Epithelial cell of proximal tubule (primary cell): Measurements from ENCODE around the gene DENND2A. TPM values are rescaled to one million over a fixed set of nuclear protein-coding genes. Genes with fewer than 3 reads are reported as not detected.
"Not testable (repeated sequence)": the region's sequence is repeated elsewhere in the genome, so short reads cannot be mapped to it uniquely, and the experiment has no call there.

Source experiments
- DNase-seq: peaks from one replicate; pipeline ENCODE4 v3.0.0-alpha.2; 2011; ENCODE audit warnings: low read depth
- H3K4me3 ChIP-seq: 2 replicates; pipeline ENCODE4 v1.5.1; 2011; ENCODE audit warnings: low read depth, mild to moderate bottlenecking, low read length
- total RNA-seq: library from RNA; depleted of rRNA; stranded (reverse); fragments of >200 nt; gene quantifications from 2 replicates; pipeline ENCODE4 v1.2.3, GENCODE V29; 2015
- TF ChIP-seq, protein P1 (sequence below): conservative IDR thresholded peaks from 2 replicates; pipeline ENCODE4 v1.5.1; 2012; ENCODE audit warnings: low read depth, mild to moderate bottlenecking, low read length

The DENND2A gene
- total RNA-seq, 1 donor from 2014 or later: 27.6 TPM

DNA sequence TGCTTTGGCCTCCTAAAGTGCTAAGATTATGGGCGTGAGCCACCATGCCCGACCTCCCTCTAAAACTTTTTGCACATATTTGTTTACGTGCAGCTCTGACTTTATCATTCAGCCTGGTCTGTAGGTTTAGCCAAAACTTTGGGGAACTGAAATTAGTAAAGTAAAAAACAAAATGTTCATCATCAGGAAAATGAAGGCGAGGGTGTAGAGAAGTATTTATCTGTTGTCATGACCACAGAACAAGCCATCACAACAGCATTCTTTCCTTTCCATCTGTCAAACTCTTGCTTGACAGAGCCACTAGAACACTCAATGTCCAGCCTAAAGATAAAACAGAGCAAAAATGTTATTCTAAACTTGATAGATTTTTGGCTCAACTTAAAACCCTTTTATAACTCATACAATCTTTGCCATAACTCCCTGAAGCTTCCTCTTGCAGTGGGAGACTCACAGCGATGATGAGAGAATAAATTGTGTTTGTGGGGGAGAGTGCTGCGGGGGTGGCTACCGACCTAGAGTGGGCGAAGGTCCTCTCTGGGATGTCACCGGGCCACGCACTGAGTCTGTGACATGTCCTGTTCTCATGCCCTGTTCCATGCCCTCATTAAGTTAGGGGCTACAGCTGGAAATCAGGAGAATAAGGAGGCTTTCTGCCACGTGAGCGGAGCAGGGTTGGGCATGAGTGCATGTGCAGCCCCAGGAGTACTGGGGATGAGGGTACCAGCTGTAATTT, 102.7 kb downstream of the DENND2A start:
- DNase-seq: no peak
- TF ChIP-seq, protein P1, sequence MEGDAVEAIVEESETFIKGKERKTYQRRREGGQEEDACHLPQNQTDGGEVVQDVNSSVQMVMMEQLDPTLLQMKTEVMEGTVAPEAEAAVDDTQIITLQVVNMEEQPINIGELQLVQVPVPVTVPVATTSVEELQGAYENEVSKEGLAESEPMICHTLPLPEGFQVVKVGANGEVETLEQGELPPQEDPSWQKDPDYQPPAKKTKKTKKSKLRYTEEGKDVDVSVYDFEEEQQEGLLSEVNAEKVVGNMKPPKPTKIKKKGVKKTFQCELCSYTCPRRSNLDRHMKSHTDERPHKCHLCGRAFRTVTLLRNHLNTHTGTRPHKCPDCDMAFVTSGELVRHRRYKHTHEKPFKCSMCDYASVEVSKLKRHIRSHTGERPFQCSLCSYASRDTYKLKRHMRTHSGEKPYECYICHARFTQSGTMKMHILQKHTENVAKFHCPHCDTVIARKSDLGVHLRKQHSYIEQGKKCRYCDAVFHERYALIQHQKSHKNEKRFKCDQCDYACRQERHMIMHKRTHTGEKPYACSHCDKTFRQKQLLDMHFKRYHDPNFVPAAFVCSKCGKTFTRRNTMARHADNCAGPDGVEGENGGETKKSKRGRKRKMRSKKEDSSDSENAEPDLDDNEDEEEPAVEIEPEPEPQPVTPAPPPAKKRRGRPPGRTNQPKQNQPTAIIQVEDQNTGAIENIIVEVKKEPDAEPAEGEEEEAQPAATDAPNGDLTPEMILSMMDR: no peak
- no peak overlapping the region for H3K4me3 ChIP-seq

DNA sequence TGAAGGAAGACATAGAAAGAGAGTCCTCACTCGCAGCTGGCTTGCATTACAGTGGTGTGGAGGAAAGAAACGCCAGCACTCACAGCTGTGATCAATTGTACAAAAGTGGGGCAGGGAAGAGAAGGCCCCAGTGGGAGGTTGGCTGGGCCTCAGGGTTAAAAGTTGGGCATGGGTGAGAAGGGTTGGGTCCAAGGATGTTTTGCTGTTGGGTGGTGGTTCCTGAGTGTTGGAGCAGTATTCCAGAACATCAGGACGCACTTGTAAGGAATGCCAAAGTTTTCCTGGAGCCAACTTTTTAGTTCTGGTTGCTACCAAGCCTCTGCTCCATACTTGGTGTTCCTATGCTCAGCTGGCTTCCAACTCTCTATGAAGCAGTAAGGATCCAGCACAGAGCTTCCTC, 105.9 kb downstream of the DENND2A start:
- H3K4me3 ChIP-seq: no peak overlapping the region
- TF ChIP-seq, protein P1: no peak
- no peak for DNase-seq

DNA sequence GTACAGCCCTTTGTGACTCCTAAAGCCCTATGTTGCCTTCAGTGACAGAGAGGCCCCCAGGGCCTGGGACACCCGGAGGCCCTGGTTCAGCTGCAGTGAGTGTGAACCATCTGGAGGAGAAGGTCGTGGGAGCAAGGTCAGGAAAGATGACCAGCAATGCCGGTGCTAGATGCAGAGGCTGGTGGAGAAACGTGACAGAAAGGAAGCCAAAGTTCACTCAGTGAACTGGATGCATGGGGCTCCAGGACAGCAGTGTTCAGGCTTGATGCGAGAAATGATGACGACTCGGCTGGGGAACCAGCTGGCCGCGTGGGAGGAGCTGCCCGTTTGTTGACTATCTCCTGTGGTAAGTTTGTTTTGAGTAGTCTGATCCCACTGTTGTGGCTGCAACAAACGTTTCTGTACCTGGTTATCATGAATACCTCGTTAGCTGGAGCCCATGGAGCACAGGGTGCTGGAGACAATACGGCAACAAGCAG, 107.2 kb downstream of the DENND2A start:
- TF ChIP-seq, protein P1: no peak
- H3K4me3 ChIP-seq: no peak overlapping the region
- no peak for DNase-seq

DNA sequence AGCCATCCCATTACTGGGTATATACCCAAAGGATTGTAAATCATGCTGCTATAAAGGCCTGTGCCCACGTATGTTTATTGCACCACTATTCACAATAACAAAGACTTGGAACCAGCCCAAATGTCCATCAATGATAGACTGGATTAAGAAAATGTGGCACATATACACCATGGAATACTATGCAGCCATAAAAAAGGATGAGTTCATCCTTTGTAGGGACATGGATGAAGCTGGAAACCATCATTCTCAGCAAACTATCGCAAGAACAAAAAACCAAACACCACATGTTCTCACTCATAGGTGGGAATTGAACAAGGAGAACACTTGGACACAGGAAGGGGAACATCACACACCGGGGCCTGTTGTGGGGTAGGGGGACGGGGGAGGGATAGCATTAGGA, 111.2 kb downstream of the DENND2A start:
- H3K4me3 ChIP-seq, DNase-seq: not testable (repeated sequence)

DNA sequence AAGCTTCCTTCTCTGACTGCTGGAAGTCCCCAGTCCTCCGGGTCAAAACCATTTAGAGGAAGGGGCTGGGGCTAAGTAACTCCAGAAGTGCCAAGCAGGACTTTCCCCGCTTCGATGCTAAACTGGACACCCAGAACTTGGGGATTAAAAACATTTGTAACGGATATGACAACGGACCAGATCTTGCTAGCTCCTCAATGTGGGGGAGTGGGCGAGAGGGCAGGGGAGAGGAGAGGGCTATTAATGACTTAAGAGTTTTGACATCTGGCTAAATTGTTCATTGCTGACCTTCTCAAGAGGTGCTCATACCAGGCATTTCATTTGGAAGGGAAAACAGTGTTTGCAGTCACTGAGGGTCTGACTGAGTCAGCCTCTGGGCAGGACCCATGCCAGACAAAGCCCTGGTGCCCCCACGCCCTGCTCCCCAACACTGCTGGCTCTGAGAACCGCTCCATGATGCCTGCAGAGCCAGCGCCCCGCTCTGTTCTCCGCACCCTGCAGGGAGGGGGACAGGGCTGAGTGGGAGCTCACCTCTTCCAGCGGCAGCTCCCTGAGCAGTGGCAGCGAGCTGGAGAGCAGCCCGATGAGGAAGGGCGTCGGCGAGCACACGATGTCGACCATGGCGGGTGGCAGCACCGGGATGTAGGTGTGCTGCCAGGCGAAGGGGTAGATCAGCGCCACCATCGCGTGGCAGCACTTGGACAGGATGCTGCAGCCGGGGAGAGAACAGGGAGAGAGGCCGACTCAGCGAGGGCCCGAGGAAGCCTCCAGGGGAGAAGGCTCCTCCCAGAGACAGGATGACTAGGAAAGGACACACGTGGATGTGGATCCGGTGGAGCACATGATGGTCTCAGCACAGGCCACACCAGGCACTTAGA, 113.6 kb downstream of the DENND2A start:
- no peak for DNase-seq
- TF ChIP-seq, protein P1: no peak
- no peak overlapping the region for H3K4me3 ChIP-seq

DNA sequence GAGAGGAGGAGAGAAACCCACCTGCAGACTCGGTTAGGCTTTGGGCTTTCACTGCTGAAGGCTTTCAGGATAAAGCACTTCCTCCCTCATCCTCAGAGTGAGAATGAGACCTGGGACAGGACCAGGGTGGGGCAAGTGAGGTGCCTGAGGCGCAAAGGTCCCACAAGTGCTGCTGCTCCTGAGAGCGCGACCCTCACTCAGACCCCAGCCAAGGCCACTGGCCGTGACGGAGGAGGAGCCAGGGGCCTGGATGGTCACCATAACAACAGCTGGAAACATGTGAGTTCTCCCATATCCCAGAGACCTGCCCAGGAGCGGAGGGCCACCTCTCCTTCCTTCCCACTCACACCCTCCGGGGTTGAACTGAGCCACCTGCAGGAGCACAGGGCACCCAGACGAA, 114.4 kb downstream of the DENND2A start:
- no peak overlapping the region for H3K4me3 ChIP-seq
- no peak for DNase-seq
- TF ChIP-seq, protein P1: no peak

DNA sequence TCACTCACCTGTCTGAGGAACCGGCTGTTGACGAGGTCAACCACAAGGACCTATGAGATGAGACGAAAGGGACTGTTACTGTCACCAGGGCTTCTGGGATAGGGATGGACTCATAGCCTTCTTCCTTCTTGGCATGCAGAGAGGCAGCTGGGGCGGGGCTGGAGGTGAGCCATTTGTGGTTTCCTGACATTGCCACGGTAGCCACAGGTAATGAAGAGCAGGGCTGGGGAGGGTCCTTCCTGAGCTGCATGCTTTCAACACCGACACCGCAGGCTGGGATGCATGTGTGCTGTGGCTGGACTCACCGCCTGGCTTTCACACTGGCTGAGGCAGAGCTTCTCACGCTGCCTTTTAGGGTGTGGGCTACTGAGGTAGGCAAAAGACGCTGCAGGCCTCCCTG, 114.9 kb downstream of the DENND2A start:
- no peak for DNase-seq
- TF ChIP-seq, protein P1: no peak

More for the DNA sequence above, 114.9 kb downstream of the DENND2A start:
- no peak overlapping the region for H3K4me3 ChIP-seq
